Measurements from ENCODE around the gene GPC1.

Gene GPC1

GRCh38 chr2:240390091-240391073, 45.1 kb upstream of the GPC1 start:
- no peak overlapping the region for H3K4me3 ChIP-seq (ENCODE audit: low read depth, low read length)
- no peak for TF ChIP-seq CTCF (IDR thresholded peaks at IDR 0.05; ENCODE audit: borderline replicate concordance, insufficient read depth, low read depth, low read length)

GRCh38 chr2:240391111-240392051, 44.1 kb upstream of the GPC1 start:
- TF ChIP-seq CTCF (IDR thresholded peaks at IDR 0.05; ENCODE audit: borderline replicate concordance, insufficient read depth, low read depth, low read length): no peak

GRCh38 chr2:240392084-240392947, 43.1 kb upstream of the GPC1 start:
- no peak overlapping the region for H3K4me3 ChIP-seq (ENCODE audit: low read depth, low read length)
- no peak for TF ChIP-seq CTCF (IDR thresholded peaks at IDR 0.05; ENCODE audit: borderline replicate concordance, insufficient read depth, low read depth, low read length)

More at GRCh38 chr2:240391111-240392051, 44.1 kb upstream of the GPC1 start:
- H3K4me3 ChIP-seq (ENCODE audit: low read depth, low read length): no peak overlapping the region

GRCh38 chr2:240392948-240393830, 42.3 kb upstream of the GPC1 start:
- H3K4me3 ChIP-seq (ENCODE audit: low read depth, low read length): no peak overlapping the region
- no peak for TF ChIP-seq CTCF (IDR thresholded peaks at IDR 0.05; ENCODE audit: borderline replicate concordance, insufficient read depth, low read depth, low read length)

- H3K4me3 ChIP-seq (ENCODE audit: low read depth, low read length): no peak overlapping the region
- no peak for TF ChIP-seq CTCF (IDR thresholded peaks at IDR 0.05; ENCODE audit: borderline replicate concordance, insufficient read depth, low read depth, low read length)
These were observed 41.5 kb upstream of the GPC1 start for GRCh38 chr2:240393831-240394410.

Data from GM12875 (cell line).